K562 (cell line): ENCODE results near the gene CRACR2B. TPM values are rescaled to one million over a fixed set of nuclear protein-coding genes. Genes with fewer than 3 reads are reported as not detected.

Source experiments
- CBFB ChIP-seq: sonication (generic); formaldehyde crosslinking; IDR thresholded peaks from 2 replicates; pipeline ENCODE4 v1.4.0; 2020; ENCODE audit warnings: mild to moderate bottlenecking, missing genetic modification reagents
- FOXJ2 ChIP-seq: fragments of 200-800 bp; sonication (Bioruptor generic); IDR thresholded peaks from 2 replicates; pipeline ENCODE4 v1.6.1; 2016; ENCODE audit warnings: missing genetic modification characterization, missing compliant biosample characterization
- PCBP2 ChIP-seq: fragments of 200-400 bp; formaldehyde crosslinking; IDR thresholded peaks from 2 replicates; pipeline ENCODE4 v1.6.1; 2018; ENCODE audit warnings: low read length, low read depth, mild to moderate bottlenecking, moderate library complexity; ENCODE audit not compliant: poor library complexity, severe bottlenecking
- ZNF134 ChIP-seq: fragments of 250-450 bp; sonication (Bioruptor Pico); conservative IDR thresholded peaks from 2 replicates; pipeline ENCODE4 v1.4.0; 2020
- ZNF24 ChIP-seq: fragments of 450-650 bp; IDR thresholded peaks from 2 replicates; pipeline ENCODE4 v1.6.1; 2016
- ZNF431 ChIP-seq: sonication (generic); formaldehyde crosslinking; IDR thresholded peaks from 2 replicates; pipeline ENCODE4 v1.8.0; 2022; ENCODE audit warnings: mild to moderate bottlenecking, missing genetic modification reagents
- ZNF436 ChIP-seq: fragments of 250-450, 450-650 bp; sonication (Bioruptor Pico); formaldehyde crosslinking; IDR thresholded peaks from 2 replicates; pipeline ENCODE4 v1.7.0; 2020; ENCODE audit warnings: mild to moderate bottlenecking
- ZNF507 ChIP-seq: conservative IDR thresholded peaks from 2 replicates; pipeline ENCODE4 v1.6.1; 2017; ENCODE audit warnings: missing genetic modification characterization, missing compliant biosample characterization
- ZNF57 ChIP-seq: fragments of 450-650 bp; formaldehyde crosslinking; IDR thresholded peaks from 2 replicates; pipeline ENCODE4 v1.4.0; 2020; ENCODE audit warnings: mild to moderate bottlenecking, moderate library complexity
- ZSCAN32 ChIP-seq: fragments of 450-650 bp; formaldehyde crosslinking; IDR thresholded peaks from 2 replicates; pipeline ENCODE4 v1.4.0; 2020; ENCODE audit warnings: mild to moderate bottlenecking, moderate library complexity
- polyA plus RNA-seq, 8 experiments: library from polyadenylated mRNA; depleted of rRNA in 4 of 8; stranded (reverse) in 5 of 8; unstranded in 3 of 8; fragments of >200 nt; fragmentation: Nextera tagmentation in 2 of 8; fragmentation: Illumina TruSeq in 1 of 8; extraction: Ambion mirVana in 2 of 8; extraction: Trizol in 1 of 8; gene quantifications; 2 replicates each; pipeline versions ENCODE4 v1.2.1 to v1.2.3, GENCODE V29; 2011 to 2014; ENCODE audit warnings: inconsistent platforms in 1 of 8, missing spikeins in 1 of 8
- total RNA-seq, 7 experiments: library from RNA; depleted of rRNA in 6 of 7; stranded (reverse); fragments of >200 nt in 6 of 7; fragmentation: Illumina TruSeq in 2 of 7; extraction: Trizol in 2 of 7; gene quantifications; 2 replicates each; pipeline versions ENCODE4 v1.2.1 to v1.2.3, GENCODE V29; 2011 to 2021; ENCODE audit warnings: low replicate concordance in 1 of 7
- TF ChIP-seq, protein P1 (sequence below): sonication (generic); formaldehyde crosslinking; IDR thresholded peaks from 2 replicates; pipeline ENCODE4 v1.5.0; 2020; ENCODE audit warnings: missing genetic modification reagents
- TF ChIP-seq, protein P2 (sequence below): sonication (generic); formaldehyde crosslinking; IDR thresholded peaks from 2 replicates; pipeline ENCODE4 v1.8.0; 2023; ENCODE audit warnings: missing genetic modification reagents, mild to moderate bottlenecking, borderline replicate concordance

CRACR2B gene
- total and polyA plus RNA-seq, 9 of the 15 experiments (the other 6 are each of a cell fraction or from before 2014, with no cell fraction given) = 0.10 to 51.0 (median 6.0) TPM

DNA sequence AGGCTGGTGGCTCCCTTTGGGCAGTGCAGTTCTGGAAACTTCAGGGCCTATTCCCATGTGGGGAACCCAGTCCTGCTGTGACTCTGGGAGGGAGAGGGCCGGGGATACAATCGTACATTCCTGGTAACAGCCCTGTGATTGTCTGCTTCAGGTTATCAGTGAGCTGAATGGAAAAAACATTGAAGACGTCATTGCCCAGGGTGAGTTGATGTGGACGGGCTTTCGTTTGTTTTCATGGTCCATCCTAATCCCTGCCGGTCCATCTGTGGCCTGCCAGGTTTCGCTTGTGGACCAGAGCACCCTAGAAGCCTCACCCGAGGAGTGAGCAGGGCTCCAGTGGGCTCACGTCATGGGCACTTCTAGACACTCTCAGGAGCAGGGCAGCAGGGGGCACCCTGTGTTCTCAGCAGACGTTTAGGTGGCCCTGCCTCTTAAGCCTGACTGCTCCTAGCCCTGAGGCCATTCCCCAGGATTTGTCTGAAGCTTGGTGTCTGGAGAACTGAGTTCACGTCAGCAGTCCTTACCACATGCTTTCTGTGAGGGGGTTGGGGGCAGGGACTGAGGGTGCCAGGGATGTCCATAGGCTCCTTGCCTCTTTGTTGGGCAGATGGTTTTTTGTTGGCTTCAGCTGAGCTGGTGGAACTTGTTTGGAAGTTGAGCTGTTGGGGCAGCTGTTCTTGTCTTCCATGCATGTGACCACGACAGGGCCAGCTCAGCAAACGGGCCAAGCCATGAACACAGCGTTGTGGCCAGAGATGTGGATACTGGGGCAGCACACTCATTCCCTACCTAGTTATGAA is 16.1 kb upstream of the CRACR2B start (continued):
- TF ChIP-seq ZNF431 (CRISPR knock-in tag) (no peak), CBFB (no peak), ZSCAN32 (CRISPR knock-in tag) (no peak), ZNF57 (CRISPR knock-in tag) (no peak), PCBP2 (no peak), FOXJ2 (no peak), ZNF24 (no peak), ZNF436 (CRISPR knock-in tag) (no peak), ZNF507 (no peak), ZNF134 (no peak)
- TF ChIP-seq, protein P1, sequence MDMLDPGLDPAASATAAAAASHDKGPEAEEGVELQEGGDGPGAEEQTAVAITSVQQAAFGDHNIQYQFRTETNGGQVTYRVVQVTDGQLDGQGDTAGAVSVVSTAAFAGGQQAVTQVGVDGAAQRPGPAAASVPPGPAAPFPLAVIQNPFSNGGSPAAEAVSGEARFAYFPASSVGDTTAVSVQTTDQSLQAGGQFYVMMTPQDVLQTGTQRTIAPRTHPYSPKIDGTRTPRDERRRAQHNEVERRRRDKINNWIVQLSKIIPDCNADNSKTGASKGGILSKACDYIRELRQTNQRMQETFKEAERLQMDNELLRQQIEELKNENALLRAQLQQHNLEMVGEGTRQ (CRISPR knock-in tag) = no peak
- TF ChIP-seq, protein P2, sequence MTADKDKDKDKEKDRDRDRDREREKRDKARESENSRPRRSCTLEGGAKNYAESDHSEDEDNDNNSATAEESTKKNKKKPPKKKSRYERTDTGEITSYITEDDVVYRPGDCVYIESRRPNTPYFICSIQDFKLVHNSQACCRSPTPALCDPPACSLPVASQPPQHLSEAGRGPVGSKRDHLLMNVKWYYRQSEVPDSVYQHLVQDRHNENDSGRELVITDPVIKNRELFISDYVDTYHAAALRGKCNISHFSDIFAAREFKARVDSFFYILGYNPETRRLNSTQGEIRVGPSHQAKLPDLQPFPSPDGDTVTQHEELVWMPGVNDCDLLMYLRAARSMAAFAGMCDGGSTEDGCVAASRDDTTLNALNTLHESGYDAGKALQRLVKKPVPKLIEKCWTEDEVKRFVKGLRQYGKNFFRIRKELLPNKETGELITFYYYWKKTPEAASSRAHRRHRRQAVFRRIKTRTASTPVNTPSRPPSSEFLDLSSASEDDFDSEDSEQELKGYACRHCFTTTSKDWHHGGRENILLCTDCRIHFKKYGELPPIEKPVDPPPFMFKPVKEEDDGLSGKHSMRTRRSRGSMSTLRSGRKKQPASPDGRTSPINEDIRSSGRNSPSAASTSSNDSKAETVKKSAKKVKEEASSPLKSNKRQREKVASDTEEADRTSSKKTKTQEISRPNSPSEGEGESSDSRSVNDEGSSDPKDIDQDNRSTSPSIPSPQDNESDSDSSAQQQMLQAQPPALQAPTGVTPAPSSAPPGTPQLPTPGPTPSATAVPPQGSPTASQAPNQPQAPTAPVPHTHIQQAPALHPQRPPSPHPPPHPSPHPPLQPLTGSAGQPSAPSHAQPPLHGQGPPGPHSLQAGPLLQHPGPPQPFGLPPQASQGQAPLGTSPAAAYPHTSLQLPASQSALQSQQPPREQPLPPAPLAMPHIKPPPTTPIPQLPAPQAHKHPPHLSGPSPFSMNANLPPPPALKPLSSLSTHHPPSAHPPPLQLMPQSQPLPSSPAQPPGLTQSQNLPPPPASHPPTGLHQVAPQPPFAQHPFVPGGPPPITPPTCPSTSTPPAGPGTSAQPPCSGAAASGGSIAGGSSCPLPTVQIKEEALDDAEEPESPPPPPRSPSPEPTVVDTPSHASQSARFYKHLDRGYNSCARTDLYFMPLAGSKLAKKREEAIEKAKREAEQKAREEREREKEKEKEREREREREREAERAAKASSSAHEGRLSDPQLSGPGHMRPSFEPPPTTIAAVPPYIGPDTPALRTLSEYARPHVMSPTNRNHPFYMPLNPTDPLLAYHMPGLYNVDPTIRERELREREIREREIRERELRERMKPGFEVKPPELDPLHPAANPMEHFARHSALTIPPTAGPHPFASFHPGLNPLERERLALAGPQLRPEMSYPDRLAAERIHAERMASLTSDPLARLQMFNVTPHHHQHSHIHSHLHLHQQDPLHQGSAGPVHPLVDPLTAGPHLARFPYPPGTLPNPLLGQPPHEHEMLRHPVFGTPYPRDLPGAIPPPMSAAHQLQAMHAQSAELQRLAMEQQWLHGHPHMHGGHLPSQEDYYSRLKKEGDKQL (CRISPR knock-in tag) = no peak
